GM23248 (cell line): Measurements from ENCODE around the gene PRKD1. TPM values are rescaled to one million over a fixed set of nuclear protein-coding genes. Genes with fewer than 3 reads are reported as not detected.

Experiments
- DNase-seq: peaks from one replicate; pipeline ENCODE4 v3.0.0-alpha.2; 2015
- H2AFZ ChIP-seq: fragments of 200-600 bp; sonication (generic); 2 replicates; pipeline ENCODE4 v1.6.1; 2016; ENCODE audit warnings: antibody characterized with exemption
- H3F3A ChIP-seq: fragments of 200-600 bp; sonication (generic); 2 replicates; pipeline ENCODE4 v1.6.1; 2016; ENCODE audit warnings: mild to moderate bottlenecking, antibody characterized with exemption, mixed run types; ENCODE audit not compliant: insufficient read depth
- H3K27ac ChIP-seq: fragments of 200-600 bp; sonication (generic); 2 replicates; pipeline ENCODE4 v1.5.1; 2016; ENCODE audit warnings: mild to moderate bottlenecking
- H3K27me3 ChIP-seq: fragments of 200-600 bp; sonication (generic); replicated peaks from 2 replicates; pipeline ENCODE4 v1.6.1; 2016; ENCODE audit warnings: mild to moderate bottlenecking; ENCODE audit not compliant: insufficient read depth
- H3K36me3 ChIP-seq: fragments of 200-600 bp; sonication (generic); 2 replicates; pipeline ENCODE4 v1.6.1; 2016; ENCODE audit warnings: low read depth, mild to moderate bottlenecking
- H3K4me1 ChIP-seq: fragments of 200-600 bp; sonication (generic); 2 replicates; pipeline ENCODE4 v1.6.1; 2016; ENCODE audit warnings: mild to moderate bottlenecking; ENCODE audit not compliant: insufficient read depth
- H3K4me2 ChIP-seq: fragments of 200-600 bp; sonication (generic); one replicate; pipeline ENCODE4 v1.6.1; 2016; ENCODE audit warnings: mild to moderate bottlenecking; ENCODE audit not compliant: unreplicated experiment
- H3K4me3 ChIP-seq: fragments of 200-600 bp; sonication (generic); 2 replicates; pipeline ENCODE4 v1.5.1; 2016; ENCODE audit warnings: mild to moderate bottlenecking
- H3K79me2 ChIP-seq: fragments of 200-600 bp; sonication (generic); 2 replicates; pipeline ENCODE4 v1.6.1; 2016; ENCODE audit warnings: mild to moderate bottlenecking; ENCODE audit not compliant: insufficient read depth
- H3K9ac ChIP-seq: fragments of 200-600 bp; sonication (generic); 2 replicates; pipeline ENCODE4 v1.6.1; 2016; ENCODE audit warnings: mild to moderate bottlenecking
- H3K9me2 ChIP-seq: fragments of 200-600 bp; sonication (generic); 2 replicates; pipeline ENCODE4 v1.6.1; 2016; ENCODE audit warnings: mixed run types, mild to moderate bottlenecking, moderate library complexity; ENCODE audit not compliant: insufficient read depth
- H3K9me3 ChIP-seq: fragments of 200-600 bp; sonication (generic); one replicate; pipeline ENCODE4 v1.6.1; 2017; ENCODE audit warnings: low read depth
- H4K20me1 ChIP-seq: fragments of 200-600 bp; sonication (generic); 2 replicates; pipeline ENCODE4 v1.6.0; 2016; ENCODE audit not compliant: insufficient read depth
- EZH2 ChIP-seq: fragments of 200-600 bp; sonication (generic); IDR thresholded peaks from 2 replicates; pipeline ENCODE4 v1.6.1; 2018; ENCODE audit warnings: antibody characterized with exemption, mild to moderate bottlenecking; ENCODE audit not compliant: insufficient read depth, poor library complexity, severe bottlenecking
- EZH2phosphoT487 ChIP-seq: fragments of 200-600 bp; sonication (generic); IDR thresholded peaks from 2 replicates; pipeline ENCODE4 v1.6.1; 2018; ENCODE audit warnings: antibody characterized with exemption, moderate library complexity, mild to moderate bottlenecking, low read depth; ENCODE audit not compliant: insufficient read depth
- WGBS, 2 experiments: methylation state at CpG; one replicate each; pipeline ENCODE4 v1.1.6; 2015 to 2017; ENCODE audit warnings: low lambda C conversion rate in 2 of 2, low coverage in 1 of 2; ENCODE audit errors: missing lambda C conversion rate in 2 of 2; 5-methylcytosine and 5-hydroxymethylcytosine counted together
- in situ Hi-C: fragments of 300-500 bp; cut with MboI; formaldehyde crosslinking; loops from 2 replicates; pipeline ENCODE4 v1.15.0; 2020
- polyA plus RNA-seq: library from polyadenylated mRNA; unstranded; fragments of >200 nt; fragmentation: Nextera tagmentation; extraction: Ambion mirVana; gene quantifications from 2 replicates; pipeline ENCODE4 v1.2.1, GENCODE V29; 2016
- total RNA-seq: library from RNA; depleted of rRNA; stranded (reverse); fragments of >200 nt; shearing (Covaris generic); gene quantifications from 2 replicates; pipeline ENCODE4 v1.2.3, GENCODE V29; 2014

The PRKD1 gene
- total and polyA plus RNA-seq, 2 experiments from 2014 or later: 24.2 to 30.7 TPM

- Histone ChIP-seq H3F3A (peaks cover 51% of the 10 kb centered on the region), H3K4me3 (peak overlapping the region; percentile 95), H3K9ac (no peak overlapping the region), H3K4me2 (peak overlapping the region; percentile 96), H3K27me3 (no peaks in the 10 kb centered on the region), H3K9me2 (no peaks in the 10 kb centered on the region), H3K4me1 (peaks cover 45% of the 10 kb centered on the region), H3K9me3 (no peaks in the 10 kb centered on the region), H3K79me2 (peaks cover 36% of the 10 kb centered on the region), H4K20me1 (no peaks in the 10 kb centered on the region), H3K27ac (no peak overlapping the region; the same call in 1 of the 2 replicates), H3K36me3 (no peaks in the 10 kb centered on the region), H2AFZ (peak overlapping the region; percentile 70)
- in situ Hi-C loops: no loop called here
- TF ChIP-seq EZH2phosphoT487 (no peak), EZH2 (no peak)
- DNase-seq: peak; percentile 16
- 43 to 44% methylated on average over 22 to 23 of the region's 23 CpGs for WGBS, 2 experiments
Measured at GRCh38 chr14:29928117-29928640, 532 bp upstream of the PRKD1 start.

GRCh38 chr14:29926701-29927375, 809 bp downstream of the PRKD1 start:
- no peak for TF ChIP-seq EZH2
- no peak for TF ChIP-seq EZH2phosphoT487
- Histone ChIP-seq H4K20me1 (no peaks in the 10 kb centered on the region), H3K9me3 (no peaks in the 10 kb centered on the region), H3K27ac (peak overlapping the region; percentile 37; the same call in 1 of the 2 replicates), H3K27me3 (no peaks in the 10 kb centered on the region), H3K9me2 (no peaks in the 10 kb centered on the region), H3K4me3 (peak overlapping the region; percentile 95), H3F3A (peaks cover 51% of the 10 kb centered on the region), H3K36me3 (no peaks in the 10 kb centered on the region), H3K4me2 (peak overlapping the region; percentile 96), H3K4me1 (peaks cover 47% of the 10 kb centered on the region), H3K79me2 (peaks cover 50% of the 10 kb centered on the region), H2AFZ (peak overlapping the region; percentile 79), H3K9ac (peak overlapping the region; percentile 73)
- WGBS, 2 experiments: 1% methylated on average over 23 to 47 of the region's 51 CpGs
- in situ Hi-C loops: no loop called here
- peak; percentile 75 for DNase-seq

GRCh38 chr14:29926228-29926627, 1.4 kb downstream of the PRKD1 start:
- TF ChIP-seq EZH2phosphoT487 (no peak), EZH2 (no peak)
- WGBS, 2 experiments: 30 to 33% methylated on average over 8 of the region's 8 CpGs
- H3K36me3 ChIP-seq: no peaks in the 10 kb centered on the region
- peaks cover 52% of the 10 kb centered on the region for H3K4me1 ChIP-seq
- peak; percentile 29 for DNase-seq
- no peaks in the 10 kb centered on the region for H4K20me1 ChIP-seq
- no peaks in the 10 kb centered on the region for H3K27me3 ChIP-seq
- H3K9me2 ChIP-seq: no peaks in the 10 kb centered on the region
- in situ Hi-C loops: no loop called here
- peaks cover 51% of the 10 kb centered on the region for H3F3A ChIP-seq
- peak overlapping the region; percentile 79; the same call in 1 of the 2 replicates for H2AFZ ChIP-seq
- H3K9me3 ChIP-seq: no peaks in the 10 kb centered on the region
- peak overlapping the region; percentile 96 for H3K4me2 ChIP-seq
- H3K27ac ChIP-seq: no peak overlapping the region
- H3K4me3 ChIP-seq: peak overlapping the region; percentile 95
- H3K79me2 ChIP-seq: peaks cover 56% of the 10 kb centered on the region
- H3K9ac ChIP-seq: peak overlapping the region; percentile 73

GRCh38 chr14:29925736-29926135, 1.9 kb downstream of the PRKD1 start:
- 40 to 52% methylated on average over 3 of the region's 3 CpGs for WGBS, 2 experiments
- Histone ChIP-seq H2AFZ (no peak overlapping the region), H3K79me2 (peaks cover 61% of the 10 kb centered on the region), H3K9me2 (no peaks in the 10 kb centered on the region), H3K27ac (peak overlapping the region; percentile 34; the same call in 1 of the 2 replicates), H3K4me3 (peak overlapping the region; percentile 95), H3K9me3 (no peaks in the 10 kb centered on the region), H3K27me3 (no peaks in the 10 kb centered on the region), H3K4me1 (peaks cover 50% of the 10 kb centered on the region), H3K36me3 (no peaks in the 10 kb centered on the region), H3F3A (peaks cover 51% of the 10 kb centered on the region), H3K9ac (peak overlapping the region; percentile 73), H3K4me2 (peak overlapping the region; percentile 96), H4K20me1 (no peaks in the 10 kb centered on the region)
- in situ Hi-C loops: no loop called here
- peak; percentile 51 for DNase-seq
- TF ChIP-seq EZH2phosphoT487: no peak
- no peak for TF ChIP-seq EZH2
